Superior temporal gyrus (tissue), 1 donor: ENCODE measurements around the gene KCNMA1.

Experiments
- DNase-seq: peaks from one replicate; pipeline ENCODE4 v3.0.0-alpha.2; 2016; ENCODE audit errors: extremely low spot score

KCNMA1 gene

GRCh38 chr10:77021966-77022490 lies 615.6 kb downstream of the KCNMA1 start:
- DNase-seq = no peak

GRCh38 chr10:77020426-77021040 lies 617.1 kb downstream of the KCNMA1 start:
- no peak for DNase-seq

GRCh38 chr10:77016855-77017254 lies 620.8 kb downstream of the KCNMA1 start:
- DNase-seq = no peak

GRCh38 chr10:77016278-77016815 lies 621.3 kb downstream of the KCNMA1 start:
- DNase-seq = peak; percentile 18

GRCh38 chr10:77015360-77015759 lies 622.2 kb downstream of the KCNMA1 start:
- DNase-seq = no peak

- DNase-seq = no peak
These were observed 624.7 kb downstream of the KCNMA1 start for GRCh38 chr10:77012812-77013500.

- no peak for DNase-seq
These were observed 625.5 kb downstream of the KCNMA1 start for GRCh38 chr10:77011874-77012811.

GRCh38 chr10:77010430-77010829 lies 627.2 kb downstream of the KCNMA1 start:
- no peak for DNase-seq

GRCh38 chr10:77007834-77008233 lies 629.8 kb downstream of the KCNMA1 start:
- no peak for DNase-seq

GRCh38 chr10:77006836-77007511 lies 630.6 kb downstream of the KCNMA1 start:
- no peak for DNase-seq

- DNase-seq = no peak
These were observed 631.7 kb downstream of the KCNMA1 start for GRCh38 chr10:77005871-77006270.

- peak; percentile 84 for DNase-seq
These were observed 632.6 kb downstream of the KCNMA1 start for GRCh38 chr10:77004917-77005564.

GRCh38 chr10:77002872-77003271 lies 634.7 kb downstream of the KCNMA1 start:
- DNase-seq = no peak

- no peak for DNase-seq
These were observed 636.4 kb downstream of the KCNMA1 start for GRCh38 chr10:77001206-77001605.

- no peak for DNase-seq
These were observed 639.2 kb downstream of the KCNMA1 start for GRCh38 chr10:76998451-76998850.

- DNase-seq = no peak
These were observed 640.0 kb downstream of the KCNMA1 start for GRCh38 chr10:76997631-76998030.

- no peak for DNase-seq
These were observed 642.6 kb downstream of the KCNMA1 start for GRCh38 chr10:76995023-76995422.

GRCh38 chr10:76993213-76993612 lies 644.4 kb downstream of the KCNMA1 start:
- no peak for DNase-seq

- DNase-seq = no peak
These were observed 645.1 kb downstream of the KCNMA1 start for GRCh38 chr10:76992467-76992866.

- no peak for DNase-seq
These were observed 646.0 kb downstream of the KCNMA1 start for GRCh38 chr10:76991621-76992020.

- DNase-seq = no peak
These were observed 647.0 kb downstream of the KCNMA1 start for GRCh38 chr10:76990561-76990960.
